Measurements from ENCODE around the gene PALS1.

GRCh38 chr14:67240168-67240932 lies 885 bp upstream of the PALS1 start:
- no peak for TF ChIP-seq CTCF (IDR thresholded peaks at IDR 0.05; ENCODE audit: insufficient read depth, low read length)
- TF ChIP-seq GABPA (IDR thresholded peaks at IDR 0.05; ENCODE audit: low read depth), result 0 out of 2 replicates have a peak, but pooled peaks have one; percentile 13
- no peak for TF ChIP-seq POLR2AphosphoS5 (IDR thresholded peaks at IDR 0.05; ENCODE audit: low read depth)
